Astrocyte of the cerebellum (primary cell): ENCODE measurements around the gene STK24.

ENCODE experiments used
- DNase-seq: peaks from one replicate; pipeline ENCODE4 v3.0.0-alpha.2; 2011; ENCODE audit warnings: low read depth
- H3K4me3 ChIP-seq: 2 replicates; pipeline ENCODE4 v1.5.1; 2011; ENCODE audit warnings: mild to moderate bottlenecking, low read depth, low read length, moderate library complexity
- CTCF ChIP-seq: IDR thresholded peaks from 2 replicates; pipeline ENCODE4 v1.5.1; 2012; ENCODE audit warnings: low read length, low read depth, moderate library complexity, mild to moderate bottlenecking; ENCODE audit errors: missing control alignments
- in situ Hi-C: cut with HindIII; loops from 2 replicates; pipeline ENCODE4 v1.10.0; 2017; ENCODE audit warnings: low sequenced_read_pairs

Gene STK24

DNA sequence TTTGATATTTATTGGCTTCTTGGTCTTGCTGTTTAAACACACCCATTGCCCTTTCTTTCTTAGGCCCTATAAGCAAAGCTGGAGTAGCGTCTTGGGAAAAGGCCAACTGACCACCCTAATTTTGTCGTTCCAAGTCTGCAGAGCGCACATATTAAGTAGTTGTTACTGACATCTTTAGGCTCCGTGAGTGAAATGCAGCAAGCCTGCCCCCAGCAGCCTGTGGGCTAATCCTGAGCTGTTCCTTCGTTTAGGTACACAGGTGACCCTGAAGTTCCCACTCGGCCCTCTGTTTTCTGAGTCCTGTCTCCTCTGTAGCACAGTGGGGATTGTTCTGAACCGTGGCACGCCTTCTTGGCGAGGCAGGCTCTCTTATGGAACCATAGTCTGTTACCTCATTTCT is 170.5 kb downstream of the STK24 start:
- H3K4me3 ChIP-seq, result no peak overlapping the region
- no peak for DNase-seq
- in situ Hi-C loops, result no loop called here
- no peak for TF ChIP-seq CTCF

GRCh38 chr13:98405690-98406344 is 171.1 kb downstream of the STK24 start:
- no peak overlapping the region for H3K4me3 ChIP-seq
- TF ChIP-seq CTCF, result no peak
- in situ Hi-C loops, result no loop called here
- DNase-seq, result no peak

DNA sequence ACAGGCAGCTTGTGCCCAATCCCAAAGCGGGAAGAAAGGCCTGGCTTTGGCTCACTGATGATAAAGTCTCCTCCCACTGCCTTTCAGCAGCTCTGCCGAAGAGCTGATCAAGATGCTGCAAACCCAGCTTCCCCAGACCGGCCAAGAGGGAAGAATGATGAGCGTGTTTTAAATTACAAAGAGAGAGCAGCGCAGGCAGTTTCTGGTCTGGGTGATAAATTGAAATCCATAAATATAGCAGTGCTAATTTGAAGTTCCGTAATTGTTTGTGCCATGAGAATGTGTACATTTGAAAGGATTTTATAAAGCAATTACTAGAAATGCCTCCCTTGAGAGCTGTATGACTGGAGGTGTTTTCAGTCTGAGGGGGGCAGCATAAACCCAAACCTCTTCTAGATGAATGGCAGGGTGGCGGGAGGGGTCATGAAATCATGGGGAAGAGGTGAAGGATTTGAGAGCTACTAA is 171.8 kb downstream of the STK24 start:
- no peak for TF ChIP-seq CTCF
- DNase-seq, result no peak
- H3K4me3 ChIP-seq, result no peak overlapping the region
- in situ Hi-C loops, result no loop called here

GRCh38 chr13:98403076-98403475 is 173.8 kb downstream of the STK24 start:
- DNase-seq, result no peak
- no peak for TF ChIP-seq CTCF
- H3K4me3 ChIP-seq, result no peak overlapping the region
- in situ Hi-C loops, result no loop called here

DNA sequence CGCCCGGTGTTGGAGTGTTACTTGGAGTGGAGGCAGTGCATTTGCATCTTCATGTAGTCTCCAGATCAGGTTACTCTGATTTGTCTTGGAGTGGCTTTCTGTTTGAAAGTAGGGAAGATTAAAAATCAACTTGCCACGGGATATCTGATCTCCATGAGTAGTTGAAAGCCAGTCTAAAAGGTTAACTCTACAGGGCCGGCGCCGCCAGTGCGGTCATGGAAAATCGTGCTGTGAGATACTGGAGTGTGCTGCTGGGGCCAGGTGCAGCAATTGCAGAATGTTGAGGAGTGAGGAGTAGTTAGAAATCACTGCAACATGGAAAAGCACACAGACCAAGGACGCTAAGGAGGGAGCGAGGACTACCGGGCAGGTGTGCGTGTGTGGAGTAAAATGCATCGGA is 175.0 kb downstream of the STK24 start:
- in situ Hi-C loops, result no loop called here
- TF ChIP-seq CTCF, result no peak

GRCh38 chr13:98399756-98400155 is 177.2 kb downstream of the STK24 start:
- DNase-seq, result no peak
- in situ Hi-C loops, result no loop called here
- H3K4me3 ChIP-seq, result no peak overlapping the region

More for the DNA sequence above, 175.0 kb downstream of the STK24 start:
- H3K4me3 ChIP-seq, result no peak overlapping the region
- DNase-seq, result no peak

More at GRCh38 chr13:98399756-98400155, 177.2 kb downstream of the STK24 start:
- TF ChIP-seq CTCF, result no peak
